GM10248 (cell line): Measurements from ENCODE around the gene CCK.
A peak's percentile ranks its signal among the peaks of the same experiment; 100 is the strongest.

Experiments
- CTCF ChIA-PET: fragments of 300-600 bp; sonication (Branson Sonifier 250); formaldehyde crosslinking; extraction: SDS; loops from one replicate; lab custom pipeline; 2021; ENCODE audit warnings: antibody characterized with exemption; lab: Yijun Ruan, JAX
- POLR2A ChIA-PET: fragments of 350-650 bp; sonication (Branson Sonifier 250); formaldehyde crosslinking; extraction: SDS; loops from one replicate; lab custom pipeline; 2020; ENCODE audit warnings: antibody characterized with exemption; lab: Yijun Ruan, JAX
- DNase-seq: peaks from one replicate; pipeline ENCODE4 v3.0.0; 2012; ENCODE audit errors: extremely low spot score
- TF ChIP-seq, protein P1 (sequence below): IDR thresholded peaks from 2 replicates; pipeline ENCODE4 v1.5.1; 2012; ENCODE audit warnings: mild to moderate bottlenecking, low read depth; ENCODE audit errors: extremely low read depth, missing control alignments, control extremely low read depth

Gene CCK

DNA sequence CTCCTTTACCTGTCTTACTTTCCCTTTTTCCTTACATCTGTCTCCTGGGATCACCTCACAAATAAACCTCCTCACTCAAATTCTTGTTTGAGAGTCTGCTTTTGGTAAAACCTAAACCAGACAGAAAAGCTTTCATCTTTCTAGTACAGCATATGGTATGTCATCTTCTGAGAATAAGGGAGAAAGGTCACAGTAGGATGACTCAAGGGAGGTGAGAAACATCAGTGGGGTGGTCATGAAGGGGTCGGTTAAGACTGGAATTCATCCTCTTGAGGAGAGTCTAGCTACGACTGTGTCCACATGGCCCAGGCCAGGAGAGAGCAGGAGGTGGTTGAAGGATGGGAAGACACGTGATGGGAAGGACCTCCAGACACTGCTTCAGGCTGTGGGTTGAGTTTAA lies 34.8 kb upstream of the CCK start:
- CTCF ChIA-PET: interaction anchor here (1.4 kb wide), 1 partner anchor 52 kb away, joined by 4 read pairs; no protein-coding TSS in a partner anchor

DNA sequence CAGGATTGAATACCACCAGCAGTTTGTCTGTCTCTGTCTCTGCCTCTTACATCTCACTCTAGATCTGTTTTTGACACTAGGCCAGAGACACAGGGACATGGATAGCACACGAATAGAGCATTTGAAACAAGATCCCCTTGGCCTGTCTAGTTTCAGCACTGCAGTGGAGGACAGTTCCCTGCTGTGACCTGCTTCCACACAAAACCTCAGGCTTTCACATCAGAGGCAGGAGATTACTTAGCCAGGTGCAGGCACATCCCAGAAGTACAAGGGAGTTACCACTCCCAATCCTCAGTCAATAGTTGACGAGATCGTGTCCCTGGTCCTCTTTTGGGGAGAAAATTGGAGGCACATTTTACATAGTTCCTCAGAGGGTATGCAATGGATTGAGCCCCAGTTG lies 34.0 kb upstream of the CCK start:
- TF ChIP-seq, protein P1, sequence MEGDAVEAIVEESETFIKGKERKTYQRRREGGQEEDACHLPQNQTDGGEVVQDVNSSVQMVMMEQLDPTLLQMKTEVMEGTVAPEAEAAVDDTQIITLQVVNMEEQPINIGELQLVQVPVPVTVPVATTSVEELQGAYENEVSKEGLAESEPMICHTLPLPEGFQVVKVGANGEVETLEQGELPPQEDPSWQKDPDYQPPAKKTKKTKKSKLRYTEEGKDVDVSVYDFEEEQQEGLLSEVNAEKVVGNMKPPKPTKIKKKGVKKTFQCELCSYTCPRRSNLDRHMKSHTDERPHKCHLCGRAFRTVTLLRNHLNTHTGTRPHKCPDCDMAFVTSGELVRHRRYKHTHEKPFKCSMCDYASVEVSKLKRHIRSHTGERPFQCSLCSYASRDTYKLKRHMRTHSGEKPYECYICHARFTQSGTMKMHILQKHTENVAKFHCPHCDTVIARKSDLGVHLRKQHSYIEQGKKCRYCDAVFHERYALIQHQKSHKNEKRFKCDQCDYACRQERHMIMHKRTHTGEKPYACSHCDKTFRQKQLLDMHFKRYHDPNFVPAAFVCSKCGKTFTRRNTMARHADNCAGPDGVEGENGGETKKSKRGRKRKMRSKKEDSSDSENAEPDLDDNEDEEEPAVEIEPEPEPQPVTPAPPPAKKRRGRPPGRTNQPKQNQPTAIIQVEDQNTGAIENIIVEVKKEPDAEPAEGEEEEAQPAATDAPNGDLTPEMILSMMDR: no peak
- ChIA-PET POLR2A (no interaction called here), CTCF (interaction anchor here (1.4 kb wide), 1 partner anchor 52 kb away, joined by 4 read pairs; no protein-coding TSS in a partner anchor)
- DNase-seq: peak; percentile 28

More for the DNA sequence above, 34.8 kb upstream of the CCK start:
- TF ChIP-seq, protein P1: no peak
- no peak for DNase-seq
- POLR2A ChIA-PET: no interaction called here

DNA sequence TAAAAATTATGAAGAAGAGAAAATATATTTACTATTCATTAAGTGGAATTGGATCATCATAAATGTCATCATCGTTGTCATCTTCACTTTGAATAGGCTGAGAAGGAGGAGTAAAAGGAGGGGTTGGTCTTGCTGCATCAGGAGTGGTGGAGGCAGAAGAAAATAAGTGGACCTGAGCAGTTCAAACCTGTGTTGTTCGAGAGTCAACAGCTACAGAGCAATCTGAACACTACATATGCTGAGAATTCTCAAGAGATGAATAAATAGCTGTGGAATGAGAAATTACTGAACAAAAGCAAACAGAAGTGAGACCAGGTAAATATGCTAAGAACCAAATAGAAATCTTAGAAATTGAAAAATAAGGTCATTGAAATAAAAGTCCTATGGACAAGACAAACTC lies 32.3 kb upstream of the CCK start:
- CTCF ChIA-PET: no interaction called here
- no peak for DNase-seq
- TF ChIP-seq, protein P1: no peak
- POLR2A ChIA-PET: no interaction called here

DNA sequence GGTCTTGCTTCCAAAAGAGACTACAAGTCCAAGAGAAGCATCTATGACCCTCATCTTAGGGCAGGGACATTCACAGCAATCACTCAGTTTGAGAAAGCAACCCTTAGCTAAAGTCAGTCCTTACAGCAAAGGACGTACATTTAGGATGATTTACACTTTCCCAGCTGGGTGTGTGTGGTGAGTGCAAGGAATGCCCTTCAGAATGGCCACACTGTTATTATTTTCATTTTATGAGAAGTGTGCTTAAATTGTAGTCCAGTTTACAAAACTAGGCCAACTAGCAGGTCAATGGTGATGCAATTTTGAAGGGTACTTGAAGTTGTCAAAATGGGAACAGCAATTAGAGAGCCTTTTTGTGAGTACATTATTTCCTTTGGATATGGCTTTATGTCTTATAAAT lies 26.0 kb upstream of the CCK start:
- CTCF ChIA-PET: interaction anchor here (2.6 kb wide), 1 partner anchor 45 kb away, joined by 7 read pairs; no protein-coding TSS in a partner anchor
- POLR2A ChIA-PET: no interaction called here
- DNase-seq: no peak
- TF ChIP-seq, protein P1: no peak

DNA sequence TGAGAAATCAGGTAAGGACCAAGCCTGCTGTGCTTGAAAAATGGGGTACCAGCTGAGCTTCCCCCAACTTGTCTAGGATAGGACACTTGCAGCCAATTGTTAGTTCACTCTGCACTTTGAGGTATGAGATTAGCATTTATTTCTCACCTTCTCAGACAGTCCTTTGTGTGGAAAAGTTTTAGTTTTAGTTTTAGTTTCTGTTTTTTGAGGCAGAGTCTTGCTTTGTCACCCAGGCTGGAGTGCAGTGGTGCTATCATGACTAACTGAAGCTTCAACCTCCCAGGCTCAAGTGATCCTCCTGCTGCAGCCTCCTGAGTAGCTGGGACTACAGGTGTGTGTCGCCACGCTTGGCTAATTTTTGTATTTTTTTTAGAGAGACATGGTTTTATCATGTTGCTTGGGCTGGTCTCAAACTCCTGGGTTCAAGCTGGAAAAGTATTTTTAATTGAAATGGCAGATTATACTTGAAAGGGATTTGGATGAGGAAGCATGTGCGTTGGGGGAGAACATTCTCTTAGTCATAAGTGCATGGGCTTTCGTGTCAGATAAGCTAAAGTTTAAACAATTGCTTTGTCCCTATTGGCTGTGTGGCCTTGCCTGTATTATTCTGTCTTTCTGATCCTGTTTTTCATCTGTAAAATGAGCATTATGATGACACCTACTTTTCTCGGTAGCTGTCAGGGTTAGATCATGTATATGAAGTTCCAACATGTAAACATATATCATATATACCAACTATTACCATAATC lies 25.2 kb upstream of the CCK start:
- POLR2A ChIA-PET: no interaction called here
- TF ChIP-seq, protein P1: no peak
- CTCF ChIA-PET: interaction anchor here (1.2 to 2.6 kb wide), 2 partner anchors 15 to 44 kb away, joined by 4 to 7 read pairs; no protein-coding TSS in a partner anchor
- DNase-seq: no peak

DNA sequence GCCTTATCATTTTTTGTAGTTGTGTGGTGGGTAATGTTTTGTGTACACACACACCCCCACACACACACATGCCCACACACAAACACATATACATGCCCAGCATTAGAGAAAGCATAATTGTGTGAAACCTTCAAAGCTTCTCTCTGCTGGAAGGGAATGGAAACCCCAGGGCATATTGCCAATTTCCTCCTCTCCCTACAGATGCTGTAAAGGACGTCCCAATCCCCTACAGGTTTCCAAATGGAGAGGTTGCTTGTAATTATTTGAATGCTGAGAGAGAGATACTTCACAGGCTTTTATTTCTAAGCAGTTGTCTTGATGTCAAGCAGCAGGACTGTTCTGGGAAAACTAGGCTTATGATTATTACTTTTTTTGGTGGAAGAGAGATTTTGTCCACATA lies 23.0 kb upstream of the CCK start:
- POLR2A ChIA-PET: no interaction called here

More for the DNA sequence above, 23.0 kb upstream of the CCK start:
- TF ChIP-seq, protein P1: no peak
- CTCF ChIA-PET: no interaction called here
- DNase-seq: no peak
